Activated naive CD8-positive, alpha-beta T cell treated with anti-CD3 and anti-CD28 coated beads, Interleukin-2, amount 10 ng/mL, durations not matched to agents 7 days and 5 days (primary cell): Measurements from ENCODE around the gene CYLD. TPM values are rescaled to one million over a fixed set of nuclear protein-coding genes. Genes with fewer than 3 reads are reported as not detected.

Experiments used
- ATAC-seq: fragments of 150-1000 bp; cut with Tn5 transposase; one replicate; pipeline ENCODE4 v1.10.0; 2021; ENCODE audit warnings: low read depth, moderate library complexity
- POLR2A ChIA-PET: fragments of 350-600 bp; sonication (Branson Sonifier 250); formaldehyde crosslinking; loops from one replicate; lab custom pipeline; 2021; ENCODE audit warnings: antibody characterized with exemption; lab: Charles Lee
- DNase-seq: peaks from one replicate; pipeline ENCODE4 v3.0.0; 2021
- H3K27ac Mint-ChIP-seq: one replicate; pipeline ENCODE4 v1.8.0; 2022; ENCODE audit warnings: mild to moderate bottlenecking, mixed read lengths
- H3K27me3 Mint-ChIP-seq: one replicate; pipeline ENCODE4 v1.8.0; 2022; ENCODE audit warnings: mild to moderate bottlenecking, moderate library complexity, mixed read lengths
- H3K36me3 Mint-ChIP-seq: one replicate; pipeline ENCODE4 v1.8.0; 2021; ENCODE audit warnings: mild to moderate bottlenecking, mixed read lengths
- H3K4me1 Mint-ChIP-seq: one replicate; pipeline ENCODE4 v1.8.0; 2021; ENCODE audit warnings: mixed read lengths
- H3K4me3 Mint-ChIP-seq: one replicate; pipeline ENCODE4 v1.8.0; 2022; ENCODE audit warnings: mild to moderate bottlenecking, moderate library complexity, mixed read lengths
- H3K9me3 Mint-ChIP-seq: one replicate; pipeline ENCODE4 v1.8.0; 2021; ENCODE audit warnings: mixed read lengths
- total RNA-seq, 2 experiments: library from RNA; stranded (reverse); gene quantifications; one replicate each; pipeline ENCODE4 v1.2.3, GENCODE V29; 2021

Gene CYLD
- total RNA-seq, 2 experiments from 2014 or later = 166 to 172 TPM

DNA sequence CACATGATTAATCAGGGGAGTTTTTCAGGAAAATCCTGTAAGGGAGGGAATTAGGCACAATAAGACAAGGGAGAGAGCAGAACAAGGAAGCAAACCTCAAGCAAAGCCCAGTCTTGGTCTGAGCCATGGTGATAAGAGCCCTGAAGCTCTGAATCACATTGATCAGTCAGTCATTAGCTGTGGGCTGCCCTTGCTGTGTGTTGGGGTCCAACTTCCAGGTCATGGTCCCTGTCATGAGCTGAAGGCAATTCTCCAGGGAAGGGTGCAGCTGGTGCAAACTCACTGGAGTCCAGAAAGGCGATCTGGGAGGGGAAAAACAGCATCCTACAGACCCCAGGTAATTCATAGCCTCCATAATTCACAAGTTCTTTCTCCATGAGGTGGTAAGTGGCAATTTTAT is 89.9 kb downstream of the CYLD start:
- no peak overlapping the region for H3K4me3 Mint-ChIP-seq
- DNase-seq = no peak
- no peaks in the 10 kb centered on the region for H3K9me3 Mint-ChIP-seq
- no peak for ATAC-seq
- POLR2A ChIA-PET = no interaction called here
- H3K27me3 Mint-ChIP-seq = peaks cover 13% of the 10 kb centered on the region
- H3K27ac Mint-ChIP-seq = no peak overlapping the region
- peaks cover 1% of the 10 kb centered on the region for H3K4me1 Mint-ChIP-seq
- H3K36me3 Mint-ChIP-seq = no peaks in the 10 kb centered on the region

DNA sequence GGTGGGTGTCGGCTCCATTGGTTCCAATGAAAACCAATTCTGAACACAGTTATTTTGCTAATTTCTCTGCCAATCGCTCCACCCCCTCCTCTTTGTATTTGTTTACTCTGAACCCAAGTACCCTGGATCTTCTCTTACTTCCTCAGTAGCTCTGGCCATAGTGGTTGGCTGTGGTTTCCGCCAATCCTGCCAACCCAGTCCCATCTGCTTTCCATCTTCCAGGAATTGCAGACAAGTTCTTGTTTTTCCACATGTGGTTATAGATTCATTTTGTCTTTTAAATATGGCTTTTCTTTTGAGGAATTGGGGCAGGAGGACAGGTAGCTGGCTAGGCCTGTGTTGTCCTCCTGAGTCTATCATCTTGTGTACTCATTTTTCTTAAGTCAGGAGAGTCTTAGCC is 92.0 kb downstream of the CYLD start:
- peaks cover 2% of the 10 kb centered on the region for H3K27me3 Mint-ChIP-seq
- POLR2A ChIA-PET = no interaction called here
- ATAC-seq (no peak), DNase-seq (no peak)
- no peaks in the 10 kb centered on the region for H3K36me3 Mint-ChIP-seq
- H3K4me3 Mint-ChIP-seq = no peak overlapping the region
- no peaks in the 10 kb centered on the region for H3K9me3 Mint-ChIP-seq
- H3K27ac Mint-ChIP-seq = no peak overlapping the region
- peaks cover 3% of the 10 kb centered on the region for H3K4me1 Mint-ChIP-seq

DNA sequence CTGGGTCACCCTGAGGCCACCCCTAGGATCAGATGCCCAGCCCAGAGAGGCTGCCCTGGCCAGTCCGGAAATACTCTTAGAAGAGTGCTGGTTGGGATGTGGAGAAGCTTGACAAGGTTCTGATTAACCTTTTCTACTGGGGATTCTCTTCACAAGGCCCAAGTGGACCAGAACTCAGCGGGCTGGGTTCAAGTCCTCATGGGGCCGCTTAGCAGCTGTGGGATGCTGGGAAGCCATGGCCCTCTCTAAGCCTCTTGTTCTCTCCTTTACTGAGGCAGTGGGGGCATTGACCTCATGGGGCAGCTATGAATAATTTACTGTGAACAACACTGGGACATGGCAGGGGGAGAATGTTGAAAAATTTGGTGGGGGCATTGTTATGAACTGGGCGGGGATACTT is 92.8 kb downstream of the CYLD start:
- POLR2A ChIA-PET = no interaction called here
- no peak for ATAC-seq
- Mint-ChIP-seq H3K4me3 (no peak overlapping the region), H3K9me3 (no peaks in the 10 kb centered on the region), H3K27ac (no peak overlapping the region), H3K4me1 (peaks cover 2% of the 10 kb centered on the region), H3K27me3 (peaks cover 2% of the 10 kb centered on the region), H3K36me3 (no peaks in the 10 kb centered on the region)
- DNase-seq = no peak

DNA sequence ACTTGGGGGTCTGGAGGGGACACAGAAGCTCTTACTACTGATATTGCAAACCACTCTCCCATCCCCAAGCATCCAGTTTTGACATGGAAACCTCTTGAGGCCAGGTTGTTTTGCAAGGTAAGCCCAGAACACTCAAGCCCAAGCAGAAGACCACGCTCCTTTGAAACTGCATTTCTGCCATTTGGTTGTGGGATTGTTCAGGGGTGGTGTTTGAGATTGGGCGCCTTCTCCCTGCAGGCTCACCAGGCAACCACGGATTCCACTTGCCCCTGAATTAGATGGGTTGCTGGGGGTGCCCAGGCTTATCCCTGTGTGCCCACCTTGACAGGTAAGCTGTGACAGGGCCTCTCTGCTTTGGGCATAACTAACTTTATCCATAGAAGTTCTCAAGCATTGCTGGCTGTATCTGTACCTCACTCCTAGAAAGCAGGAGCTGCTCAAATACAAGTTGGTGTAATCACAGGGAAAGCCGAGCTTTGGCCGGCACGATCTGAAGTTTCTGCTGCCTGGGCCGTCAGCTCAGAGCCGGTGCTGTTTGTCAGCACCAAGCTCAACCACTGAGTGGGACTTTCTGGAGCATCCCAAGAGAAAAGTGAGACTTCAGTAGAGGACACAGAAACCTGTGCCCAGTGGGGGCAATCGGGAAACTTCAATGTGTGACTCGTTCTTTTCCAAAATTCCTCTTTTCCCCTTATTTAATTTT is 93.6 kb downstream of the CYLD start:
- H3K9me3 Mint-ChIP-seq = no peaks in the 10 kb centered on the region
- no peak for ATAC-seq
- POLR2A ChIA-PET = no interaction called here
- H3K27me3 Mint-ChIP-seq = peaks cover 4% of the 10 kb centered on the region
- no peak overlapping the region for H3K27ac Mint-ChIP-seq
- H3K4me3 Mint-ChIP-seq = no peak overlapping the region
- DNase-seq = no peak
- H3K36me3 Mint-ChIP-seq = no peaks in the 10 kb centered on the region
- peaks cover 3% of the 10 kb centered on the region for H3K4me1 Mint-ChIP-seq

DNA sequence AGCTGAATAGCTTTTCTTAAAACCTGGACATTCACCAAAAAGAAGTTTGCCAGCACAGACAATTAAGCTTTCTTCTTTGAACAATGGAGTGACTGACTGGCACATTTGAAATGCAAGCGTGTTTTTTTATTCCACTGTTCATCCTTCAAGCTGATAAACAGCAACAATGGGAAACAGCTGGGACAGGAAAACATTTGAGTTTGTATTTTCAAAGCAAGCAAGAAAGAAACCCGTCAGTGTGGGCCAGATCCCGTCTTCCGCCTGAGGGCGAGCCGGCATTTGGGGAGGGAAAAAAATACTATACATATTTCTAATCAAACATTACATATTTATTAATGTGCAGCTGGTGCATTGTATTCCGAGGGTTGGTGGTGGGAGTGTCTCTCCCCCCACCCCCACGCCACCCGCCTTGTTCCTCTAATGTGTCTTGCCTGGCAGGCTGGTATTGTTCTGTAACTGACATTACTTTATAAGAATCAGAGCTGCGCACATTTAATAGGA is 94.3 kb downstream of the CYLD start:
- peaks cover 6% of the 10 kb centered on the region for H3K4me1 Mint-ChIP-seq
- ATAC-seq = no peak
- POLR2A ChIA-PET = no interaction called here
- no peaks in the 10 kb centered on the region for H3K9me3 Mint-ChIP-seq
- H3K27ac Mint-ChIP-seq = no peak overlapping the region
- peaks cover 9% of the 10 kb centered on the region for H3K27me3 Mint-ChIP-seq
- no peaks in the 10 kb centered on the region for H3K36me3 Mint-ChIP-seq
- H3K4me3 Mint-ChIP-seq = no peak overlapping the region
- DNase-seq = no peak

DNA sequence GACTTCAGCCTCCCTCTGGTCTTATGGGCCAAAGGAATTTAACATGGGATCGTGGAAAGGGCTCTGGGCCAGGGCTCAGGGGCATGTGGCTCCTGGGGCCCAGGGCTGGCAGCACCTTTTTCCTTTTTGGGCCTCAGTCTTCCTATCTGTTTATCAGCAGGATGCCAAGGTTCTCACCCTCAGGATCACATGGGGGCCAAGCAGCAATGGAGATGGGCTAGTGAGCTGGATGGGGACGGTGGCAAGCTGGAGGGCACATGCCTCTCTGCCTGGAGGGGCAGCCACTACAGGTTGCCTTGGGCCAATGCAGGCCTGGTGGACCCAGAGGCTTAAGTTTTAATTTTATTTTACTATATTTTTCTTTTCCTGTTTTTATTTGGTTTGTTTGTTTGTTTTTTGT is 95.4 kb downstream of the CYLD start:
- H3K36me3 Mint-ChIP-seq = no peaks in the 10 kb centered on the region
- H3K4me3 Mint-ChIP-seq = no peak overlapping the region
- no peaks in the 10 kb centered on the region for H3K9me3 Mint-ChIP-seq
- no peak for ATAC-seq
- DNase-seq = no peak
- POLR2A ChIA-PET = no interaction called here
- H3K27me3 Mint-ChIP-seq = peaks cover 13% of the 10 kb centered on the region
- no peak overlapping the region for H3K27ac Mint-ChIP-seq
- H3K4me1 Mint-ChIP-seq = peaks cover 7% of the 10 kb centered on the region

DNA sequence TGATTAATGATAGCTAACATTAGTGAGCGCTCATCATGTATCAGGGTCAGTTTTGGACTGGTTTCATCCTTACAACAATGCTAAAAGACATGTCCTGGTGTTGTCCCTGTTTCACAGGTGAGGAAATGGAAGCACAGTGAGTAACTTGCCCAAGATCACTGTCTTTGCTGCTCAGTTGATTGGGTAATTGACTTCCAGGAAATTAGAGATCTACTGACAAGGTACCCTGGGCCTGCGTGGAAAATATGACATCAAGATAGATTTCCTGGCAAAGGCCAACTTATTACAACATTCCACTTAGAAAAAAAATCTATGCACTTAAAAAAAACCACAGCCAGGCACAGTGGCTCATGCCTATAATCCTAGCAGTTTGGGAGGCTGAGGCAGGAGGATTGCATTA is 96.3 kb downstream of the CYLD start:
- Mint-ChIP-seq H3K4me3 (no peak overlapping the region), H3K4me1 (peaks cover 7% of the 10 kb centered on the region), H3K9me3 (no peaks in the 10 kb centered on the region), H3K36me3 (no peaks in the 10 kb centered on the region), H3K27ac (no peak overlapping the region), H3K27me3 (peaks cover 22% of the 10 kb centered on the region)
- no peak for DNase-seq
- POLR2A ChIA-PET = no interaction called here
- no peak for ATAC-seq

DNA sequence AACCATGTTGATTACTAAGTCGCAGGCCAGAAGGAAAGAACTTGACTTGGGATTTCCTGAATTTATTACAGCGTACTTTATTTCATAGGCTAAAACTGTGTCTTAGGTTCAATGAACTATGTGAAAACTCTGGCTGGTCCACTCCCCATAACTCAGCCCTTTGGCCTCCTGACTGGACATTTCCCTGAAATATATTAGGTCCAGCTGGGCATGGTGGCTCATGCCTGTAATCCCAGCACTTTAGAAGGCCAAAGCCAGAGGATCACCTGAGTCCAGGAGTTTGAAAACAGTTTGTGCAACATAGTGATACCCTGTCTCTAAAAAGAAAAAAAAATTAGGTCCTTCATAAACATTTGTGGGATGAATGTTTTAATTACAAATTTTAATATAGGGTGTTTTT is 97.0 kb downstream of the CYLD start:
- ATAC-seq (no peak), DNase-seq (no peak)
- H3K27ac Mint-ChIP-seq = no peak overlapping the region
- no peaks in the 10 kb centered on the region for H3K36me3 Mint-ChIP-seq
- no peak overlapping the region for H3K4me3 Mint-ChIP-seq
- H3K9me3 Mint-ChIP-seq = no peaks in the 10 kb centered on the region
- peaks cover 24% of the 10 kb centered on the region for H3K27me3 Mint-ChIP-seq
- peaks cover 7% of the 10 kb centered on the region for H3K4me1 Mint-ChIP-seq
- POLR2A ChIA-PET = no interaction called here

DNA sequence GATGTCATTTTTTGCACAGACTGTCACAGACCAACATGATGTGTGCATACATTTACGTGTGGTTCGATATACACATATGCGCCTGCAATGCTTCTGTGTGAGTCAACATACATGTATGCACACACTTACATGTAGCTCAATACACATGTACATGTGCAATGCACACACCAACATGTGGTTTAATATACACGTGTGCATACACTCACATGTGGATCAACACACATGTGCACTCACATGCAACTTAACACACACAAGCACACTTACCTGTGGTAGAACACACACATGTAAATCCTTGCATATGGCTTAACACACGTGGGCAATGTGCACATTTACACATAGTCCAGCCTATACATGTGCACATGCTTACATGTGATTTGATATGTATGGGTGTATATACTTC is 97.5 kb downstream of the CYLD start:
- Mint-ChIP-seq H3K4me3 (no peak overlapping the region), H3K27me3 (peaks cover 24% of the 10 kb centered on the region), H3K36me3 (no peaks in the 10 kb centered on the region), H3K27ac (no peak overlapping the region), H3K9me3 (no peaks in the 10 kb centered on the region), H3K4me1 (peaks cover 7% of the 10 kb centered on the region)
- ATAC-seq (no peak), DNase-seq (no peak)
- POLR2A ChIA-PET = no interaction called here

DNA sequence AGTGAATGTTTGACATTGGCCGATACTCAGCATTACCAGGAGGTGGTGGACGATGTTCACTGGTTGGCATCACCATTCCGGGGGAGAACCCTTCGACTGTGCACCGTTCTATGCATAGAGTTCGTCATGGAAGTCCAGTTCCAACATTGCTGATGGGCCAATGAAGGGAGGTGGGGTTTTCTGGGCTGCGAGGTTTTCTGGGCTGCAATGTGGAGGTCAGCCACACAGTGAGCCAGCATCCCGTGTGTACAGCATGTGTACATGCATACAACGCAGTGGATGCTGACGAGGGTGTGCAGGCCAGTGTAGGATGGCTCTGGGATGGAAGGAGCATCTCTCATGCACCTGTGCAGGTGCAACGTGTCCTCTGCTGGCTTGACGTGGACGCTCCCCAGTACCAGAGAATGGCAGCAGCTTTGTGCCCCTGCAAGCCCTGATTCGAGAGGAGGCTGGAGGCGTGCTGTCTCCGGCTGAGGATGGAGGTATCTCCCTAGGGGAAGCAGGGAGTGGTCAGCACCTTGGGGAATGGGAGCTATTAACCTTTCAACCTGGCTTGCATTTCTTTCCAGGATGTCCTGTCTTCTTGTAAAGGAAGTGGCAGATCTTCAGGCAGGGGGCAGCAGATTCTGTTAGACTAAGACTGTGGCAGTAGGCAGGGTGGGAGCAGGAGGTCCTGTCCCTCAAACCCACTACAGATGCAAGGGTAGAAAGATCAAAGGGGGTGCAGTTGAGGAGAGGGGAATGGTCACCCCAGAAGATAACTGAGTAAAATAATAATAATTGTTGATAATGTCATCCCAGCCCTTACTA is 98.2 kb downstream of the CYLD start:
- no peaks in the 10 kb centered on the region for H3K9me3 Mint-ChIP-seq
- POLR2A ChIA-PET = no interaction called here
- H3K27me3 Mint-ChIP-seq = peaks cover 24% of the 10 kb centered on the region
- no peak overlapping the region for H3K4me3 Mint-ChIP-seq
- peaks cover 7% of the 10 kb centered on the region for H3K4me1 Mint-ChIP-seq
- no peaks in the 10 kb centered on the region for H3K36me3 Mint-ChIP-seq
- ATAC-seq (no peak), DNase-seq (no peak)
- no peak overlapping the region for H3K27ac Mint-ChIP-seq

DNA sequence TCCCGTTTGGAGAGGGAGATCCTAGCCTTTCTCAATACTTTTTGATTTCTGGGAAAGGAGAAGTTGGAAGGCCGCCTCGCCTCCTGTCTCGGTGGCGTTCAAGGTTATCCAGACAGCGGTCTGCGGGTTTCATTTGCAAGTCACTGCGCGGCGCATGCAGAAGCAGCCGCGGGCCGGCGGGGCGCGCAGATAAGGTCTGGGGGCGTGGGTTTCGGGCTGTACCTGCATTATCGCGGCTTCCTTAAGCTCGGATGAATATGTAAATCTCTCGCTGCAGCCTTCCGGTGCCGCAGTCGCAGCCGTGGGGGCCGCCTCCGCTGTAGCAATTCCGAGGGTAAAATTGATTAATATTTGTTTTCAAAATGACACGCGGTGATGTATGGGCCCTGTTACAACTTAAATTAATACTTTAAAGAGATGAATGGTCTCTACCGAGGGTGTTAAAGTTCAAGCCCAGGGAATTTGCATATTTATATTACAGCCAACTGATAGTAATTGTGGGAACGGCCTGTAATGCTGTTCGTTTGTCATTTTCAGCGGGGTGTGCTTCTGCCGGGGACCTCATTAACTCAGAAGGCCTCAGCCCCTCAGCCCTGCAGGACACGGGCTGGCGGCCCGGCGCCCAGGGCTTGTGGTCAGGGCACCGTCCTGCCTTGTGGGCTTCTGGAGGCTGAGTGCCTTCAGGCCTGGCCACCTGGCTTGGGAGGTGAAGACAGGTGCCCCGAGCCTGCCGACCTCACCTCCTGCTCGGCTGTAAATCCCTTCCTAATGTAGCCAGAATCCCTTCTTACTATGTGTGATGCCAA is 99.4 kb downstream of the CYLD start:
- peaks cover 27% of the 10 kb centered on the region for H3K27me3 Mint-ChIP-seq

DNA sequence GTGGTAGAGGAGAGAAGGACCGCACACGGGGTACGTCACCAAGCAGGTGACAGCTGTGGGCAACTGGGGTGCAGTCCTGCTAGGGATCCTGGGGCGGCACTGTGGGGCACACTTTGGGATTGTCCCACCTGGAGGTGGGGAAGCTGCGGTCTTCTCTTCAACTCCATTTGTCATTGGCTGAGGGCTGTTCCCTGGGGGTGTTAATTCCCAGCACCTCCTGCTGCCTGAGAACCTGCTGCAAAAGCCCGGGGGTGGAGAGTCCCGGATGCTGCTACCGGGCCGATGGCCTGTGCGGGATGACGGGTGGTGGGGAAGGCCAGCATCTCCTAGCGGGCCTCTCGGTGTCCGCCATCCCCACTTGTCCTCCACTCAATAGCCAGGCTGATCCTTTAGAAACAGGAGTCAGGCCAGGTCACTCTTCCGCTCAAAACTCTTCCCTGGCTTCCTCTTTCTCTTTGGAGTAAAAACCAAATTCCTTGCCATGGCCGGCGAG is 100.2 kb downstream of the CYLD start:
- Mint-ChIP-seq H3K4me3 (no peak overlapping the region), H3K27ac (no peak overlapping the region), H3K4me1 (peaks cover 7% of the 10 kb centered on the region), H3K9me3 (no peaks in the 10 kb centered on the region), H3K27me3 (peaks cover 30% of the 10 kb centered on the region), H3K36me3 (no peaks in the 10 kb centered on the region)
- DNase-seq (no peak), ATAC-seq (no peak)
- POLR2A ChIA-PET = no interaction called here

More for the DNA sequence above, 99.4 kb downstream of the CYLD start:
- ATAC-seq (peak; percentile 75), DNase-seq (peak; percentile 41)
- Mint-ChIP-seq H3K4me1 (peaks cover 7% of the 10 kb centered on the region), H3K36me3 (no peaks in the 10 kb centered on the region), H3K9me3 (no peaks in the 10 kb centered on the region), H3K27ac (no peak overlapping the region), H3K4me3 (peak overlapping the region; percentile 63)
- POLR2A ChIA-PET = no interaction called here

DNA sequence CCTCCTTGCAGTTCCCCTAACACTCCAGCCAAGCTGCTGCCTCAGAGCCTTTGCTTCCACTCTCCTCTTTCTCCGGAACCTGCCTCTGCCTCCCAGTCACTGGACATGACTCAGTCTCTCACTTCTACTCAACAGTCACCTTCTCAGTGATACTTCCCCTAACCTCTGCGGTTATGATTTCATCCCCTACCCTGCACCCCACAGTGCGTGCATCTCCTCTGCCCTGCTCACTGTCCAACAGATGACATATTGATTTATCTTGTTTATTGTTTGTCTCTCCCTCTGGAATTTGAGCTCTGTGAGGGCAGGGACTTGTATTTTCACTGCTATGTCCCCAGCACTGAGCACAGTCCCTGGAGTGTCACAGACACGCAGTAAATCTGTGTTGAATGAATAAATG is 100.7 kb downstream of the CYLD start:
- Mint-ChIP-seq H3K27me3 (peaks cover 30% of the 10 kb centered on the region), H3K36me3 (no peaks in the 10 kb centered on the region), H3K4me1 (peaks cover 7% of the 10 kb centered on the region), H3K9me3 (no peaks in the 10 kb centered on the region), H3K4me3 (no peak overlapping the region), H3K27ac (no peak overlapping the region)
- ATAC-seq (no peak), DNase-seq (no peak)
- POLR2A ChIA-PET = no interaction called here
